T-helper 9 cell (primary cell): Measurements from ENCODE around the gene DCBLD1.

ENCODE experiments used
- DNase-seq: peaks from one replicate; pipeline ENCODE4 v3.0.0-alpha.2; 2020

Gene DCBLD1

GRCh38 chr6:117472667-117473066 is 9.8 kb upstream of the DCBLD1 start:
- no peak for DNase-seq

GRCh38 chr6:117473401-117473800 is 9.1 kb upstream of the DCBLD1 start:
- DNase-seq, result no peak

GRCh38 chr6:117477988-117478852 is 4.3 kb upstream of the DCBLD1 start:
- DNase-seq, result no peak

GRCh38 chr6:117478853-117479231 is 3.6 kb upstream of the DCBLD1 start:
- DNase-seq, result no peak

GRCh38 chr6:117480651-117481050 is 1.8 kb upstream of the DCBLD1 start:
- DNase-seq, result no peak

GRCh38 chr6:117481278-117481925 is 1.1 kb upstream of the DCBLD1 start:
- DNase-seq, result peak; percentile 6

- DNase-seq, result no peak
Measured at GRCh38 chr6:117481926-117482239, 591 bp upstream of the DCBLD1 start.

GRCh38 chr6:117483004-117483644 is 650 bp downstream of the DCBLD1 start:
- DNase-seq, result peak; percentile 2

GRCh38 chr6:117483645-117484016 is 1.2 kb downstream of the DCBLD1 start:
- no peak for DNase-seq

GRCh38 chr6:117484052-117484646 is 1.7 kb downstream of the DCBLD1 start:
- no peak for DNase-seq

GRCh38 chr6:117485433-117485832 is 3.0 kb downstream of the DCBLD1 start:
- DNase-seq, result no peak

- DNase-seq, result no peak
Measured at GRCh38 chr6:117487821-117488220, 5.3 kb downstream of the DCBLD1 start.

GRCh38 chr6:117489003-117489402 is 6.5 kb downstream of the DCBLD1 start:
- DNase-seq, result no peak

GRCh38 chr6:117491916-117492315 is 9.4 kb downstream of the DCBLD1 start:
- no peak for DNase-seq

GRCh38 chr6:117493470-117493869 is 11.0 kb downstream of the DCBLD1 start:
- no peak for DNase-seq

- no peak for DNase-seq
Measured at GRCh38 chr6:117494283-117494682, 11.8 kb downstream of the DCBLD1 start.

- DNase-seq, result no peak
Measured at GRCh38 chr6:117494694-117495318, 12.3 kb downstream of the DCBLD1 start.

- DNase-seq, result no peak
Measured at GRCh38 chr6:117495425-117495824, 13.0 kb downstream of the DCBLD1 start.

- no peak for DNase-seq
Measured at GRCh38 chr6:117495869-117496268, 13.4 kb downstream of the DCBLD1 start.

- no peak for DNase-seq
Measured at GRCh38 chr6:117496383-117496990, 14.0 kb downstream of the DCBLD1 start.

- DNase-seq, result no peak
Measured at GRCh38 chr6:117497237-117497636, 14.8 kb downstream of the DCBLD1 start.

GRCh38 chr6:117498159-117498558 is 15.7 kb downstream of the DCBLD1 start:
- DNase-seq, result no peak

GRCh38 chr6:117501722-117502121 is 19.2 kb downstream of the DCBLD1 start:
- no peak for DNase-seq
